Activated CD4-positive, alpha-beta T cell treated with anti-CD3 and anti-CD28 coated beads, Interleukin-2, Interleukin-6, amounts not matched to agents 100 ng/mL and 50 ng/mL, durations not matched to agents 16 hours and 8 hours (primary cell): ENCODE measurements around the gene UMODL1.

Experiments used
- DNase-seq: peaks from one replicate; pipeline ENCODE4 v3.0.0-alpha.2; 2020

UMODL1 gene

GRCh38 chr21:42135386-42136052, 64.4 kb downstream of the UMODL1 start:
- DNase-seq = no peak

GRCh38 chr21:42137191-42137904, 66.2 kb downstream of the UMODL1 start:
- DNase-seq = no peak

- no peak for DNase-seq
Measured at GRCh38 chr21:42140196-42140934, 69.2 kb downstream of the UMODL1 start.

GRCh38 chr21:42141643-42142042, 70.5 kb downstream of the UMODL1 start:
- DNase-seq = no peak

- DNase-seq = no peak
Measured at GRCh38 chr21:42142141-42142540, 71.0 kb downstream of the UMODL1 start.

GRCh38 chr21:42142627-42143026, 71.5 kb downstream of the UMODL1 start:
- DNase-seq = no peak

GRCh38 chr21:42143111-42143510, 72.0 kb downstream of the UMODL1 start:
- no peak for DNase-seq

GRCh38 chr21:42144221-42144620, 73.1 kb downstream of the UMODL1 start:
- no peak for DNase-seq

GRCh38 chr21:42144679-42145568, 73.8 kb downstream of the UMODL1 start:
- no peak for DNase-seq

GRCh38 chr21:42145569-42146272, 74.6 kb downstream of the UMODL1 start:
- DNase-seq = peak; percentile 71

GRCh38 chr21:42146273-42146805, 75.2 kb downstream of the UMODL1 start:
- no peak for DNase-seq

- DNase-seq = no peak
Measured at GRCh38 chr21:42146821-42147220, 75.7 kb downstream of the UMODL1 start.

- no peak for DNase-seq
Measured at GRCh38 chr21:42147386-42148020, 76.4 kb downstream of the UMODL1 start.

- DNase-seq = no peak
Measured at GRCh38 chr21:42148097-42148496, 77.0 kb downstream of the UMODL1 start.

- DNase-seq = no peak
Measured at GRCh38 chr21:42148584-42148983, 77.5 kb downstream of the UMODL1 start.

- no peak for DNase-seq
Measured at GRCh38 chr21:42149656-42150473, 78.7 kb downstream of the UMODL1 start.

- no peak for DNase-seq
Measured at GRCh38 chr21:42150474-42151085, 79.5 kb downstream of the UMODL1 start.

- no peak for DNase-seq
Measured at GRCh38 chr21:42151148-42151947, 80.2 kb downstream of the UMODL1 start.

GRCh38 chr21:42151948-42152220, 80.8 kb downstream of the UMODL1 start:
- no peak for DNase-seq
